Neural progenitor cell (in vitro differentiated cells): ENCODE data around the gene ZNF613.

ENCODE experiments used
- CTCF ChIP-seq: fragments of 200-600 bp; sonication (generic); IDR thresholded peaks from 2 replicates; pipeline ENCODE4 v1.5.1; 2017; ENCODE audit warnings: antibody characterized with exemption, mild to moderate bottlenecking
- EZH2 ChIP-seq: fragments of 200-600 bp; sonication (generic); IDR thresholded peaks from 2 replicates; pipeline ENCODE4 v1.6.1; 2017; ENCODE audit warnings: antibody characterized with exemption, mild to moderate bottlenecking, moderate library complexity

DNA sequence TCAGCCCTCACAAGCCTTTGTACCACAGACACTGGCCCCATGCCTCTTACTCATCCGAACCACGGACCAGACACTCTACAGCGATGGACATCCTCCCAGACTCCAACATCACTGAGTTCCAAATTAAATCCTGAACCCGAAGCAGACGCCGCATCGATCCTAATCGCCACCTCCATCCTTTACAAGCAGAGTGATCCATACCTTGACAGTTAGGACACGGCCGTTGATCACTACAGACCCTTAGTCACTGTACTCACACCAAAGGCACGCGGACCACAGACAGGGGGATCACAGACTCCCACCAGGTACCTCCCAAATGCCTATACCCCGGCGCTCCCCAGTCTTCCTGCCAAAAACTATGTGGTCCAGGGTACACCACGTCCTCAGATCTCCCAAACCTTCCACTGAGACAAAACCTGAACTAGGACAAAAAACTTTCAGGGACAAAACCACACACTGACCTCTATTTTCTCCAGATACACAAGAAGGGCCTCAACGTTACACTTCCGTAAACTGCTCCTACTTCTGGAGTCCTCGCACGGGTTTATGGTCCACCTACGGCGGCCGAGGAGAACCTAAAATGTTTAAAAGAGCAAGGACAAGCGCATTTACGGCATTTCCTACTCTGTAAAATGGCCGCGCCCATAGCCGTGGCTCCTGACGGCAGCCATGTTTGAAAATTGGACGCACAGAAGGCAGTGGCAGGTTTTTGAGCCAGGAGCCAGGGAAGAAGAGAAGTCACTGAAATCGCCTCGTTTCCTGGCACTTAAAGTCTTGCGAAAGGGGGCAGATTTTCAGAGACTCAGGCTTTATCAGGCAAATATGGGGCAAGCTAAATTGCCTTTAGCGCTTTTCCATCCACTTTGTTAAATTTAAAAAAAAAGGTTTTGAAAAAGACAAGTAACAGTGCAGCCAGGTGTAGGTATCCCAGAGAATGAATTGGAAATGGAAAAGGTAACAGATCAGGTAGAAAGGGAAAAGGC lies 59.3 kb downstream of the ZNF613 start, which contains the start of gene ZNF350:
- TF ChIP-seq CTCF (no peak), EZH2 (no peak)
